Testis (tissue), 3 donors: ENCODE data around the gene MARCHF2. TPM values are rescaled to one million over a fixed set of nuclear protein-coding genes. Genes with fewer than 3 reads are reported as not detected.

ENCODE experiments used
- DNase-seq: peaks from one replicate; pipeline ENCODE4 v3.0.0-alpha.2; 2019
- H3K27ac ChIP-seq, 2 donors: fragments of 200-600 bp; sonication (generic); one replicate each; pipeline ENCODE4 v1.5.1; 2019
- H3K27me3 ChIP-seq: fragments of 200-600 bp; sonication (generic); one replicate; pipeline ENCODE4 v1.5.1; 2019
- H3K36me3 ChIP-seq: fragments of 200-600 bp; sonication (generic); one replicate; pipeline ENCODE4 v1.5.1; 2017; ENCODE audit warnings: low read depth; ENCODE audit errors: missing control alignments
- H3K4me1 ChIP-seq: fragments of 200-600 bp; sonication (generic); one replicate; pipeline ENCODE4 v1.5.1; 2019
- H3K4me3 ChIP-seq, 2 donors: fragments of 200-600 bp; sonication (generic); one replicate each; pipeline ENCODE4 v1.5.1; 2017 to 2019
- H3K9me3 ChIP-seq: fragments of 200-600 bp; sonication (generic); one replicate; pipeline ENCODE4 v1.5.1; 2017
- POLR2A ChIP-seq: fragments of 450-650 bp; IDR thresholded peaks from one replicate; pipeline ENCODE4 v1.6.1; 2017; ENCODE audit warnings: antibody characterized with exemption, mild to moderate bottlenecking, moderate library complexity
- WGBS, 2 donors: methylation state at CpG; one replicate each; pipeline ENCODE4 v1.1.5; 2018; 5-methylcytosine and 5-hydroxymethylcytosine counted together
- intact Hi-C: fragments of 100-400 bp; cut with DNase I; formaldehyde crosslinking; loops from one replicate; pipeline ENCODE4 v1.15.1; 2023; ENCODE audit warnings: low total_unique reads
- polyA plus RNA-seq: library from polyadenylated mRNA; stranded (reverse); fragments of 350-450 nt; fragmentation: Illumina TruSeq; extraction: RNeasy Lipid Tissue Mini Kit (QIAGEN cat#74804); gene quantifications from one replicate; pipeline ENCODE4 v1.2.3, GENCODE V29; 2014; ENCODE audit warnings: low read depth, low replicate concordance; ENCODE audit not compliant: insufficient read depth
- total RNA-seq, 2 donors: library from RNA; depleted of rRNA; stranded (reverse); fragments of >200 nt; gene quantifications; one replicate each; pipeline ENCODE4 v1.2.3, GENCODE V29; 2016
- TF ChIP-seq, protein P1 (sequence below), 3 experiments: fragments of 450-650 bp in 2 of 3; fragments of 200-600 bp in 1 of 3; sonication (generic) in 1 of 3; IDR thresholded peaks; one replicate each; pipeline ENCODE4 v1.5.1; 2016 to 2019; ENCODE audit warnings: antibody characterized with exemption in 3 of 3, mild to moderate bottlenecking in 2 of 3, moderate library complexity in 1 of 3

MARCHF2 gene
- total and polyA plus RNA-seq, 3 donors from 2014 or later = 35.3 to 84.5 (median 62.6) TPM

DNA sequence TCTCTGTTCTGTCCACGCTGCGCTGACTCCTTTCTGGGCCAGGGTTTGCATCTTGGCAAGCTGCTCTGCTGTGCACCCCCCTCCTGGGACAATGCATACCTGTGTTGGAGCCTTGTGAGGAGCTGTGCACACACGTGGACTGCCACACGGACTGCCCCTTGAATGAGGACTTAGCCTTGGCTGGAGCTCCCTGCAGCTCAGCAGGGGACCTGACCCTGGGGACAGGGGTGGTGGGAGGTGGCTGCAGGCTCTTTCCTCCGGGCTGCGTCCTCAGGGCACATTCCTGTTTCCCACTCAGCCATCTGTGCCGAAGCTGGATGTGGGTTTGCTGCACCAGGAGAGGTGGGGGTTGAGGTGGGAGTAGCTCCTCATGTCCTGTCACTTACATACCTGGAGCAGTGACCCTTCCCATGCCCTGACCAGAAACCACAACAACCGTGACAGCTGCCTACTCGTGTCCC is 14.8 kb upstream of the MARCHF2 start:
- TF ChIP-seq POLR2A = no peak
- no peaks in the 10 kb centered on the region for H3K27me3 ChIP-seq
- no peak overlapping the region for H3K27ac ChIP-seq
- WGBS, 2 donors = 26 to 36% methylated on average over 4 to 9 of the region's 9 CpGs
- no peaks in the 10 kb centered on the region for H3K36me3 ChIP-seq
- no peak overlapping the region for H3K4me3 ChIP-seq
- no peak for DNase-seq
- H3K4me1 ChIP-seq = peaks cover 36% of the 10 kb centered on the region
- no peaks in the 10 kb centered on the region for H3K9me3 ChIP-seq
- intact Hi-C loops = no loop called here

DNA sequence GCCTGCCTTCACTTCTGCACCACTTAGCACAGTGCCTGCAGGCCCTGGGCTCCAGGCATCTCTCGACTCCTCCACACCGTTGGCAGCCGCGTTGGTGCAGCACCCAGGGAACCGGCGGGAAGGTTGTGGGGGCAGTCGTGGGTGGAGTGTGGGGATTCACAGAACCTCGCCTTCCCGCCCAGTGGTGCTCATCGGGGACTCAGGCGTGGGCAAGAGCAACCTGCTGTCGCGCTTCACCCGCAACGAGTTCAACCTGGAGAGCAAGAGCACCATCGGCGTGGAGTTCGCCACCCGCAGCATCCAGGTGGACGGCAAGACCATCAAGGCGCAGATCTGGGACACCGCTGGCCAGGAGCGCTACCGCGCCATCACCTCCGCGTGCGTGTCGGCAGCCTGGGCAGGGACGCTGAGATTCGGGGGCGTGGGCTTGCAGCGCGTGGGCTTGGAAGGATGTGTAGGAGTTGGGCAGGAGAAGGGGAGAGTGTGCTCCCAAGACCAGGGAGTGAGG is 13.4 kb upstream of the MARCHF2 start:
- H3K27ac ChIP-seq = no peak overlapping the region
- TF ChIP-seq POLR2A = no peak
- TF ChIP-seq, protein P1, sequence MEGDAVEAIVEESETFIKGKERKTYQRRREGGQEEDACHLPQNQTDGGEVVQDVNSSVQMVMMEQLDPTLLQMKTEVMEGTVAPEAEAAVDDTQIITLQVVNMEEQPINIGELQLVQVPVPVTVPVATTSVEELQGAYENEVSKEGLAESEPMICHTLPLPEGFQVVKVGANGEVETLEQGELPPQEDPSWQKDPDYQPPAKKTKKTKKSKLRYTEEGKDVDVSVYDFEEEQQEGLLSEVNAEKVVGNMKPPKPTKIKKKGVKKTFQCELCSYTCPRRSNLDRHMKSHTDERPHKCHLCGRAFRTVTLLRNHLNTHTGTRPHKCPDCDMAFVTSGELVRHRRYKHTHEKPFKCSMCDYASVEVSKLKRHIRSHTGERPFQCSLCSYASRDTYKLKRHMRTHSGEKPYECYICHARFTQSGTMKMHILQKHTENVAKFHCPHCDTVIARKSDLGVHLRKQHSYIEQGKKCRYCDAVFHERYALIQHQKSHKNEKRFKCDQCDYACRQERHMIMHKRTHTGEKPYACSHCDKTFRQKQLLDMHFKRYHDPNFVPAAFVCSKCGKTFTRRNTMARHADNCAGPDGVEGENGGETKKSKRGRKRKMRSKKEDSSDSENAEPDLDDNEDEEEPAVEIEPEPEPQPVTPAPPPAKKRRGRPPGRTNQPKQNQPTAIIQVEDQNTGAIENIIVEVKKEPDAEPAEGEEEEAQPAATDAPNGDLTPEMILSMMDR (IDR thresholded peaks at IDR 0.05) = no peak
- no peak for DNase-seq
- no peak overlapping the region for H3K4me3 ChIP-seq
- H3K36me3 ChIP-seq = no peaks in the 10 kb centered on the region
- WGBS, 2 donors = 93 to 99% methylated on average over 16 to 30 of the region's 34 CpGs
- intact Hi-C loops = no loop called here
- H3K9me3 ChIP-seq = no peaks in the 10 kb centered on the region
- peaks cover 30% of the 10 kb centered on the region for H3K4me1 ChIP-seq
- no peaks in the 10 kb centered on the region for H3K27me3 ChIP-seq

DNA sequence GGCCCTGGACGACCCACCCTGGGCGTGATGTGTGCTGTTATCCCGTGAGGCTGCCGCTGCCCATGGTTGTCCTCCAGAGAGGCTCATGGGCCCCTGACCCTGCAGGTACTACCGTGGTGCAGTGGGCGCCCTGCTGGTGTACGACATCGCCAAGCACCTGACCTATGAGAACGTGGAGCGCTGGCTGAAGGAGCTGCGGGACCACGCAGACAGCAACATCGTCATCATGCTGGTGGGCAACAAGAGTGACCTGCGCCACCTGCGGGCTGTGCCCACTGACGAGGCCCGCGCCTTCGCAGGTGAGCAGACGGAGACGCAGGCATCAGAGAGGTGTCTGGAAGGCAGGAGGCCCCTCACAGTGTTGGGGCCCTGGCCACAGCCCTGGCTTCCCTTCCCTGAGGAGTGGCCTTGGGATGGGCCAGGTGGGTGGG is 11.1 kb upstream of the MARCHF2 start:
- Histone ChIP-seq H3K4me3 (no peak overlapping the region), H3K9me3 (no peaks in the 10 kb centered on the region), H3K4me1 (peaks cover 29% of the 10 kb centered on the region), H3K27ac (no peak overlapping the region), H3K36me3 (no peaks in the 10 kb centered on the region), H3K27me3 (no peaks in the 10 kb centered on the region)
- 94% methylated on average over 21 of the region's 21 CpGs; no CpG with 5 or more reads in 1 of the 2 donors for WGBS, 2 donors
- TF ChIP-seq, protein P1 (IDR thresholded peaks at IDR 0.05) = no peak
- no peak for TF ChIP-seq POLR2A
- intact Hi-C loops = no loop called here
- DNase-seq = no peak

- intact Hi-C loops = no loop called here
- Histone ChIP-seq H3K9me3 (no peaks in the 10 kb centered on the region), H3K27me3 (no peaks in the 10 kb centered on the region), H3K4me1 (peaks cover 17% of the 10 kb centered on the region), H3K4me3 (no peak overlapping the region), H3K36me3 (no peaks in the 10 kb centered on the region), H3K27ac (peak overlapping the region in 1 of 2 donors; percentile 56)
- peak; percentile 44 for DNase-seq
- 72 to 81% methylated on average over 18 to 44 of the region's 44 CpGs for WGBS, 2 donors
- TF ChIP-seq, protein P1 (IDR thresholded peaks at IDR 0.05) = no peak
- no peak for TF ChIP-seq POLR2A
Measured at GRCh38 chr19:8403098-8403819, 9.8 kb upstream of the MARCHF2 start.

DNA sequence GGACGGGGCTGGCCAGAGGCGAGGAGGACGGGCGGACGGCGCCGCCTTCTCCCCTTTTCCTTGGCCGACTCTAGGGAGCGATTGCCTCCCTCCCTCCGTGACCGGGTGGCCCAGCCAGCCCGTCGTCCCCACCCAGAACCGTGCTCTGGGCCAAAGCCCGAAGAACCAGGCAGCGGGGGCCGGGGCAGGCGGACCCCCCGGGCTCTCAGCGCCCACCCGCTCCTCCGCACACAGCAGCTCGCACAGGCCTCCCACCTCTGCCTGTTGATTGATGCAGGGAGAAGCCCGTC is 9.3 kb upstream of the MARCHF2 start:
- DNase-seq = no peak
- 61 to 80% methylated on average over 23 of the region's 24 CpGs for whole genome bisulfite sequencing, 2 donors
- Histone ChIP-seq H3K9me3 (no peaks in the 10 kb centered on the region), H3K4me1 (peaks cover 14% of the 10 kb centered on the region), H3K27me3 (no peaks in the 10 kb centered on the region), H3K27ac (peak overlapping the region in 1 of 2 donors; percentile 56), H3K36me3 (no peaks in the 10 kb centered on the region), H3K4me3 (no peak overlapping the region)
- TF ChIP-seq, protein P1 (IDR thresholded peaks at IDR 0.05) = no peak
- no peak for TF ChIP-seq POLR2A
- intact Hi-C loops = no loop called here
